GM19351 (cell line): ENCODE measurements around the gene POLR2C.

Experiments
- ATAC-seq: cut with Tn5 transposase; IDR thresholded peaks from one replicate; pipeline ENCODE4 v1.9.1; 2021; ENCODE audit warnings: mild to moderate bottlenecking, moderate library complexity; ENCODE audit not compliant: unreplicated experiment

POLR2C gene

GRCh38 chr16:57500578-57501111 lies 38.2 kb downstream of the POLR2C start:
- ATAC-seq: no peak

DNA sequence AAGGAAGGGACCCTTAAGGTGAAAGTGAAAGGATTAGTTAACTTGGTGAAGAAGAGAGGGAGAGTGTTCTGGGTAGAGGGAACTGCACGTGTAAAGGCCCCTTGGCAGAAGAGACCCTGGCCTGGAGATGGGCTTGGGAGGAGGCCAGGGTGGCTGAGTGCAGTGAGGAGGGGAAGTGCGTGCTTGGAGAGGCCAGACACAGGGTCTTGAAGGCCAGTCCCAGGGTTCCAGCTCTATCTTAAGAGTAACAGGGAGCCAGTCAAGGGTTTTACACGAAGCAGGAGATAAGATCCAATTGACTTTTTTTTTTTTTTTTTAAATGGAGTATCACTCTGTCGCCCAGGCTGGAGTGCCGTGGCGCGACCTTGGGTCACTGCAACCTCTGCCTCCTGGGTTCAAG lies 39.0 kb downstream of the POLR2C start:
- no peak for ATAC-seq

- no peak for ATAC-seq
Measured at GRCh38 chr16:57502048-57502775, 39.7 kb downstream of the POLR2C start.

- ATAC-seq: no peak
Measured at GRCh38 chr16:57503366-57503765, 40.9 kb downstream of the POLR2C start.

GRCh38 chr16:57504001-57504400 lies 41.5 kb downstream of the POLR2C start:
- ATAC-seq: no peak

GRCh38 chr16:57504491-57504890 lies 42.0 kb downstream of the POLR2C start:
- ATAC-seq: no peak

- no peak for ATAC-seq
Measured at GRCh38 chr16:57505169-57505568, 42.7 kb downstream of the POLR2C start.

DNA sequence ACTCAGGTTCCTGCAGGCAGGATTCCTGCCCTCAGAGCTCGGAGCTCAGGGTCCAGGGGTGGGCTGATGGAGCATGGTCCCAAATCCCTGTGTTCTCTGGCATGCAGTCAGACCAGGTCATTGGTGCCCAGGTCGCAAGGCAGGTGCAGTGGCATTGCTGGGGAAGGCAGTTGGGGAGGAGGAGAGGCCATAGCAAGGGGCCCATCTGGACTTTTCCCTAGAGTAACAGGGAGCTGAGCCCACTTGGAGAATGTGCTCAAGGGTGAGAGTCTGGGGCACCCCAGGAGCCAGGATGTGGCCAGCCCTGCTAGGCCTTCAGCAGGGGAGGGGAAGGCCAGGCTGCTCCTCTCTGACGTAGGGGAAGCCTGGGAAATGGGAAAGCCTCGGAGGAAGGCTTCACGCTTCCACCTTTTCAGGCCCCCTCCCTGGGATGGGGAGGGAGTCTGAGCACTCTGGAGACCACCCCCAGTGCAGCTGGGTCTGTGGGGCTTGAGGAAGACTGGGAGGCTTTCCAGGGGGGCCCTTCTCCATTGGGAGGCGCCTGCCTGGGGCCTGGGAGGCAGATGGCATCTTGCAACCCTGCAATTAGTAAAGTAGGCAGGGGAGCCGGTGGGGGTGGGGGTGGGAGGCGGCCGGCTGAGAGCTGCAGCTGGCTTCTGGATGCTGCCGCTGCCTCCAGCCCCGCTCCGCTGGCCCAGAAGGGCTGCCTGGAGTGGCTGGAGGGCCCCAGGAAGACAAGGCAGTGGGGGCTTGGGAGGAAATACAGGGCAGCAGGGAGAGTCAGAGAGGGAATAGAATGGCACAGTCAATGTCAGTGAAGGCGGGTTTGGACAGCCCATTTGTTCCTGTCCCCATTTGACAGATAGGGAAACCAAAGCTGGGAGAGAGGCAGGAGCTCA lies 44.9 kb downstream of the POLR2C start:
- ATAC-seq: no peak

DNA sequence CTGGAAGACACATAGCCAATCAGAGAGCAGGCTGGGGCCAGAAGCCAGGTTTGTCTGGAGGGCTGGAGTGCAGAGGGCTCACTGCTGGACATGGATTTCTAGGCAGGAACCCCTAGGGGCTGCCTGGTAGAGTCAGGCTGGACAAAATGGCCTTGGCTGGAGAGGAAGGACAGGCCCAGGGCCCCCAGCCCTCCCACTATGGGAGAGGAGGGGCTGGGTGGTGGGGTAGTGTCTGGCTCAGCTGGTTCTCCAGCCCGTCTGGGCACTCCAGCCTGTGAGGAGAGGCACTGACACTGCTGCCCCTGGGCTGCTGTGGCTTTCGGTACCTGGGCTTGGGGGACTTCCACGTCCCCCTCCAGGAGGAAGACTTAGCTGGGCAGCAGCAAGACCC lies 45.6 kb downstream of the POLR2C start:
- no peak for ATAC-seq

DNA sequence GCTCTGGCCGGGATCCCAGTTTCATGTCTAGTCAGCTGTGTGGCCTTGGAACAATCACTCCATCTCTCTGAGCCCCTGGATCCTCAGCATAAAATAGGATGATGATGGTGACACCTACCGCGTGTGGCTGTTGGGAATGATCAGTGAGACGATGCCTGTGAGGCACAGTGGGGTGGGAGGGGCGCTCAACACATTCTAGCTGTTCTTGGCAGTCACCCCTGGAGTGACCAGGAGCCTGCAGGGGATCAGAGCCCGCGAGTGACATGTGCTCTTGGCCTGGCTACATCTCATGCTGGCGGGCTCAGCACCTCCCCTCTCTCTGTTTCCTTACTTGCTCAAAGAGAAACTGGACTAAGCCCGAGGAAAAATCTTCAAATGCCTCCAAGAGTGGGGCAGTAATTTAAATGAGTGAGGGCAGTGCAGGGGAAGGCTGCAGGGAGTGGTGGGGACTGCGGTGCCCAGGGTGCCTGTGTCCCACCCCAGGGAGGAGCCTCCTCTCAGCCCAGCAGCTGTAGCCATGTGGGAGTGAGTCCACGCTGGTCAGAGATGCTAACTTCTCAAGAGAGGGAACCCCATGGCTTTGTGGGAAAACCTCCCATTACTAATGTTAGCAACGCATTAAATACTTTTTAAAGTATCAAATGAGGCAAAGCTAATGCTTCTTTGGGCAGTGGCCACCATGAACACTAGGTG lies 46.9 kb downstream of the POLR2C start:
- ATAC-seq: no peak

GRCh38 chr16:57510016-57510871 lies 47.8 kb downstream of the POLR2C start:
- ATAC-seq: no peak

- ATAC-seq: no peak
Measured at GRCh38 chr16:57512296-57513001, 50.0 kb downstream of the POLR2C start.

DNA sequence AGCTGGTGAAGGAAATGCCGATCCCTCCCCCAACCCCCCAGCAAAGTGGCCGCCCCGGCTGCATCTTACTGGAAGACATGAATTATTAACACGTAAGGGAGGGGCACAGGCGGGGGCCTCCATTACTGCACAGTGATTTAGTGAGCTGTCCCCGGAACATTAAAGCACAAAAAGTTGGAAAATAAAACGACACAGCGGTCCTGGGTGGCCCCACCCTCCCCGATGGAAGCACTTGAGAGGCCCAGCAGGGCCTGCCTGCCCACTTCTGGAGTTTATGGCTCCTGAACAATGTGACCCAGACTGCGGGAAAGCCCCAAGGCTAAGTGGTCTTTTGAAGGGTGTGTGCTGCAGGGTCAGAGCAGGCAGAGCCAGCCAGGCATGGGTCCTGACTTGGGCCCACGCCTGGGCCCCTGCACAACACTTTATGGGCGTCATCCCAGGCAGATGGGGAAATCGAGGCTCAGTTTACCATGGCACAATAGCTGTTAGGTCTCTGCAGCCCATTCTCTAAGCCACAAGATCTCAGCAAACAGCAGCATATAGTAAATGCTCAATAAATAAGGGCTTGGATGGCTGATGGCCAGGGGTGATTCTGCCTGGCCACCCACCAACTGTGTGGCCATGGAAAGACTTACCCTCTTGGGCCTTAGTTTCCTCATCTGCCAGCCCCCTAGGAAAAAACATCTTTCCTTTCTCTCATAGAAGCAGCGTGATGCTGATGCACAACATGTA lies 51.1 kb downstream of the POLR2C start:
- no peak for ATAC-seq

DNA sequence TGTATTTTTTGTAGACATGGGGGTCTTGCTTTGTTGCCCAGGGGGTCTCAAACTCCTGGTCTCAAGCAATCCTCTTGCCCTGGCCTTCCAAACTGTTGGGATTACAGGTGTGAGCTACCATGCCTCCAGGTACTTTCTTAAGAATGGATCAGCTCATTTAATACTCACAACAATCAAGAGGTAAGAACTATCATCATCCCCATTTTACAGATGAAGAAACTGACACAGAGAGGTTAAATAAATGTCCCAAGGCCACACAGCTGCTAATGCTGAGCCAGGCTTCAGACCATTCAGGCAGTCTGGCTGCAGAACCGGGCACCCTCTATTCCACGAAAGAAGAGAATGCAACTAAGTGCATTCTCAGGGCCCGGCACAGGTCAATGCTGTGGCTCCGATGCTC lies 51.9 kb downstream of the POLR2C start:
- ATAC-seq: no peak

DNA sequence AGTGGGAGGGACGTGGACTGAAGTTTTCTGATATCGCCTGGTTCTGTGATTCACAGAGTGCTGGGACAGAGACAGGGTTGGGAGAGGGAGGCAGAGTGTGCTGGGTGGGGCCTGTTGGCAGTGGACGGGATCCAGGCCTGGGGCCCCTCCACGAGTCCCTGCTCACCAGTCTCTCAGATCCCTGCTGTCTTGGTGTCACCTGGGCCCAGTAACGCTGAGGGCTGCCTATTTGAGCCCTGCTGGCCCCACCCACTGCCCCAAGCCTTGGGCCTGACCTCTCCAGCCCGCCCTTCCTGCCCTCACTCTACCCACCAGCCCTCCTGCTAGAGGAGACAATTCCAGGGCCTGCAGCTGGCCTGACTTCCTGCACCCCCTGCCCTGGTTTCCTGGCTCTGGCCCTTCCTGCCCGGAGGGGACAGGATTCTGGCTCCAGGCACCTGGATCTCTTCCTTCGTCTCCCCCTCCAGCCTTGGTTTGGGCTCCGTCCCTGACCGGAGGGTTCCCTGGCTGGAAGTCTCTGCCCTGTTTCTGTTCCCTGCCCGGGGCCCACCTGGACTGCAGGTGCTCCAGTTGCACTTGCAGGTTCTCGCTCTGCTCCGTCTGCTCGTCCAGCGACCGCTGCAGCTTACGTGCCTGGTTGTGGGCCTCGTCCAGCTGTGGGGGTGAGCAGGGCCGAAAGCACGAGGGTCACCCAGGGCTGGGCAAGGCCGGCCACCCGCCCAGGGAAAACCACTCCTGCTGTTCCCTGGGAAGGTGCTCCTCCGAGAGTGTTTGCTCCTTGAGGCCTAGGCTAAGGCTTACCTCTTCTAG lies 52.5 kb downstream of the POLR2C start:
- no peak for ATAC-seq

- ATAC-seq: no peak
Measured at GRCh38 chr16:57516176-57516725, 53.8 kb downstream of the POLR2C start.

- no peak for ATAC-seq
Measured at GRCh38 chr16:57516773-57517172, 54.3 kb downstream of the POLR2C start.
